ENCODE measurements around the gene NFAM1. TPM values are rescaled to one million over a fixed set of nuclear protein-coding genes. Genes with fewer than 3 reads are reported as not detected.
A peak's percentile ranks its signal among the peaks of the same experiment; 100 is the strongest.

NFAM1 gene
- total RNA-seq, 1 experiment from 2014 or later: 0.12 TPM

- intact Hi-C loops (cut with micrococcal nuclease): no loop called here
- Histone ChIP-seq H2AFZ (ENCODE audit: low read depth, low read length, poor library complexity, severe bottlenecking) (no peak overlapping the region), H3K36me3 (ENCODE audit: control insufficient read depth in 1 of 2, insufficient read depth in 2 of 2, low read length in 2 of 2) (no peaks in the 10 kb centered on the region), H3K79me2 (ENCODE audit: insufficient read depth, low read length) (no peaks in the 10 kb centered on the region), H3K4me1 (ENCODE audit: control insufficient read depth in 1 of 2, insufficient read depth in 2 of 2, low read length in 2 of 2) (peaks cover 6 to 11% of the 10 kb centered on the region in 2 experiments), H3K9ac (ENCODE audit: low read length) (no peak overlapping the region), H3K9me3 (ENCODE audit: control insufficient read depth in 1 of 2, insufficient read depth in 1 of 2, low read depth in 1 of 2, low read length in 2 of 2) (no peaks in the 10 kb centered on the region), H4K20me1 (ENCODE audit: insufficient read depth) (no peaks in the 10 kb centered on the region), H3K9me2 (ENCODE audit: insufficient read depth) (no peaks in the 10 kb centered on the region), H3K4me2 (ENCODE audit: low read length) (no peak overlapping the region), H3K4me3 (replicated peaks in 1 of 2; ENCODE audit: low read depth in 1 of 2, low read length in 2 of 2) (0 out of 4 replicates have a peak overlapping the region, but pooled peaks of 1 of the 2 experiments have one; percentile 19), H3K27me3 (ENCODE audit: insufficient read depth, low read length) (no peaks in the 10 kb centered on the region), H3K27ac (ENCODE audit: low read depth, low read length) (no peak overlapping the region; the same call in 1 of the 2 replicates)
- RAD21 ChIA-PET (ENCODE audit: low non-redundant PET in 1 of 2, low total read pairs in 2 of 2, uncharacterized antibody in 2 of 2, unreplicated experiment in 2 of 2): no interaction called here
- TF ChIP-seq EGR1 (IDR thresholded peaks at IDR 0.05; ENCODE audit: low read depth) (no peak), SP1 (IDR thresholded peaks at IDR 0.05; ENCODE audit: low read depth) (no peak), ZFX (IDR thresholded peaks at IDR 0.05) (no peak), TCF7L2 (IDR thresholded peaks at IDR 0.05; ENCODE audit: borderline replicate concordance, extremely low read depth, insufficient read depth, insufficient read length) (no peak), JUND (IDR thresholded peaks at IDR 0.05) (no peak), CEBPB (IDR thresholded peaks at IDR 0.05; ENCODE audit: low read depth) (no peak), CBX3 (IDR thresholded peaks at IDR 0.05; ENCODE audit: low read depth) (no peak), REST (IDR thresholded peaks at IDR 0.05; ENCODE audit: low read depth) (no peak), POLR2A (IDR thresholded peaks at IDR 0.05; ENCODE audit: borderline replicate concordance, extremely low read depth, insufficient read depth, insufficient read length) (no peak), YY1 (IDR thresholded peaks at IDR 0.05; ENCODE audit: extremely low read depth, insufficient replicate concordance, low read depth, low read length) (no peak), EZH2phosphoT487 (IDR thresholded peaks at IDR 0.05; ENCODE audit: borderline replicate concordance) (no peak)
- TF ChIP-seq, protein P1, sequence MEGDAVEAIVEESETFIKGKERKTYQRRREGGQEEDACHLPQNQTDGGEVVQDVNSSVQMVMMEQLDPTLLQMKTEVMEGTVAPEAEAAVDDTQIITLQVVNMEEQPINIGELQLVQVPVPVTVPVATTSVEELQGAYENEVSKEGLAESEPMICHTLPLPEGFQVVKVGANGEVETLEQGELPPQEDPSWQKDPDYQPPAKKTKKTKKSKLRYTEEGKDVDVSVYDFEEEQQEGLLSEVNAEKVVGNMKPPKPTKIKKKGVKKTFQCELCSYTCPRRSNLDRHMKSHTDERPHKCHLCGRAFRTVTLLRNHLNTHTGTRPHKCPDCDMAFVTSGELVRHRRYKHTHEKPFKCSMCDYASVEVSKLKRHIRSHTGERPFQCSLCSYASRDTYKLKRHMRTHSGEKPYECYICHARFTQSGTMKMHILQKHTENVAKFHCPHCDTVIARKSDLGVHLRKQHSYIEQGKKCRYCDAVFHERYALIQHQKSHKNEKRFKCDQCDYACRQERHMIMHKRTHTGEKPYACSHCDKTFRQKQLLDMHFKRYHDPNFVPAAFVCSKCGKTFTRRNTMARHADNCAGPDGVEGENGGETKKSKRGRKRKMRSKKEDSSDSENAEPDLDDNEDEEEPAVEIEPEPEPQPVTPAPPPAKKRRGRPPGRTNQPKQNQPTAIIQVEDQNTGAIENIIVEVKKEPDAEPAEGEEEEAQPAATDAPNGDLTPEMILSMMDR (IDR thresholded peaks at IDR 0.05 in 2 of 3, conservative IDR thresholded peaks at IDR 0.05 in 1 of 3; ENCODE audit: borderline replicate concordance in 1 of 3, insufficient read depth in 1 of 3, low read depth in 2 of 3, low read length in 2 of 3): no peak
- POLR2A ChIA-PET: no interaction called here
- DNase-seq (ENCODE audit: low read depth, low spot score): no peak
- ATAC-seq: peak; percentile 81
- CTCF ChIA-PET: no interaction called here
- BruUV-seq (replicated peaks): no TSS peak
Measured at GRCh38 chr22:42343531-42344081, 88.6 kb downstream of the NFAM1 start.
